C4-2B (cell line): Measurements from ENCODE around the gene VRK1.

ENCODE experiments used
- H3K27ac ChIP-seq: fragments of 450-650 bp; 2 replicates; pipeline ENCODE4 v1.5.1; 2017
- CTCF ChIP-seq: fragments of 450-650 bp; conservative IDR thresholded peaks from 2 replicates; pipeline ENCODE4 v1.5.1; 2017; ENCODE audit warnings: mild to moderate bottlenecking
- ZFX ChIP-seq: fragments of 450-650 bp; IDR thresholded peaks from 2 replicates; pipeline ENCODE4 v1.6.1; 2017

The VRK1 gene

GRCh38 chr14:96824283-96824682 is 27.1 kb downstream of the VRK1 start:
- TF ChIP-seq ZFX (no peak), CTCF (no peak)
- no peak overlapping the region for H3K27ac ChIP-seq

- no peak for TF ChIP-seq CTCF
- no peak overlapping the region for H3K27ac ChIP-seq
These were observed 29.6 kb downstream of the VRK1 start for GRCh38 chr14:96826818-96827217.

GRCh38 chr14:96827290-96827689 is 30.1 kb downstream of the VRK1 start:
- TF ChIP-seq CTCF (no peak), ZFX (no peak)
- no peak overlapping the region for H3K27ac ChIP-seq

- no peak for TF ChIP-seq CTCF
- TF ChIP-seq ZFX, result no peak
- H3K27ac ChIP-seq, result no peak overlapping the region
These were observed 32.6 kb downstream of the VRK1 start for GRCh38 chr14:96829791-96830190.

- TF ChIP-seq CTCF (no peak), ZFX (no peak)
- H3K27ac ChIP-seq, result no peak overlapping the region
These were observed 33.8 kb downstream of the VRK1 start for GRCh38 chr14:96830946-96831345.

GRCh38 chr14:96832351-96832750 is 35.2 kb downstream of the VRK1 start:
- TF ChIP-seq CTCF (no peak), ZFX (no peak)
- H3K27ac ChIP-seq, result no peak overlapping the region

- TF ChIP-seq ZFX (no peak), CTCF (no peak)
These were observed 41.3 kb downstream of the VRK1 start for GRCh38 chr14:96838449-96838848.

More at GRCh38 chr14:96838449-96838848, 41.3 kb downstream of the VRK1 start:
- H3K27ac ChIP-seq, result no peak overlapping the region
